GM19455 (cell line): ENCODE data around the gene RNASEH1.
"Not testable (repeated sequence)": the region's sequence is repeated elsewhere in the genome, so short reads cannot be mapped to it uniquely, and the experiment has no call there.

Experiments used
- ATAC-seq: cut with Tn5 transposase; IDR thresholded peaks from one replicate; pipeline ENCODE4 v1.9.1; 2021; ENCODE audit not compliant: unreplicated experiment

RNASEH1 gene

DNA sequence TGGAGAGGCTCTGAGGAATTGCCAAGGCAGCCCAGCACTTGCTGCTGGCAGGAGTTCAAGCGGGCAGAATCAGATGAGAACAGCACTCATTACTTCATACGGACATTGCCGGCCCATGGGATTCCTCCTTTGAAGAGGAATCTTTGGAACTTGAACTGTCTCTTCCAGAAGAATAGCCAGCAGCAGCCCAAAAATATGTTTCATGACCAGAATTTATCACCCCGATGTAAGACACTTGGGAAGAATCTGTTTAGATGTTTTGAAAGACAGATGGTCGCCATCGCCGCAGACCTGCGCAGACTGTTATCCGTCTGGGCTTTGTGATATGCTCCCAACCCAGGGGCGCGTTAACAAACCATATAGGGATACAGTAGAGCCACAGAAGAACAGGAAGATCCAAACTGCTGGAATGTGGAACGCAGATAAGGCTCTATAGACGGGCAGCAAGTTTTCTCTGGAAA is 35.1 kb downstream of the RNASEH1 start:
- no peak for ATAC-seq

- no peak for ATAC-seq
These were observed 37.5 kb downstream of the RNASEH1 start for GRCh38 chr2:3520591-3520990.

- ATAC-seq, result peak; percentile 69
These were observed 38.6 kb downstream of the RNASEH1 start, which contains the start of gene ADI1 for GRCh38 chr2:3519255-3520205. ADI1 (minus strand) TSS chr2:3519531; CDS start chr2:3519487, 44 bp downstream.

GRCh38 chr2:3518496-3519254 is 39.5 kb downstream of the RNASEH1 start:
- ATAC-seq, result peak; percentile 74

DNA sequence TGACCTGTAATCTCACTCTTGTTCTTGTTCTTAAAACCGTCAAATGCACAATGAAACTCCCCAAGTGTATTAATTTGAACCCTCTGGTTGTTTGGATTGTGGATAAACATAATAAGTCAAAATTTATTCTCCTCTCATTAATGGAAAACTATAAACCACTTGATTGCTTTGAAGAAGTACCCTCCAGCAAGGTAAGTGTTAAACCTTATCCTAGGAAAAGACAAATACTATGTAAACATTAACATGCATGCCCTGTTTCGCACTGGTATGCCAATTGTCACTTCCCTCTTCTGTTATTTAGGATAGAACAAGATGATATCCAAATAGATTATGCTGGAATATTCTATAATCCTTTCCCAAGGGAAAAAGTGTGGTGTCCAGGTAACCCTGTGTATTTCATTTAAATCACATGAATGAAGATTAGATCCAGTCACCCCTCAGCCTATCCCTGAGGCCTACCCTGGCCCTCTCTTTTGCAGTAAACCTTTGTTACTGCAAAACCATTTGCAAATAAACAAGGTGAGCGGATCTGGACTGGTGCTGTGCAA is 40.1 kb downstream of the RNASEH1 start:
- no peak for ATAC-seq

DNA sequence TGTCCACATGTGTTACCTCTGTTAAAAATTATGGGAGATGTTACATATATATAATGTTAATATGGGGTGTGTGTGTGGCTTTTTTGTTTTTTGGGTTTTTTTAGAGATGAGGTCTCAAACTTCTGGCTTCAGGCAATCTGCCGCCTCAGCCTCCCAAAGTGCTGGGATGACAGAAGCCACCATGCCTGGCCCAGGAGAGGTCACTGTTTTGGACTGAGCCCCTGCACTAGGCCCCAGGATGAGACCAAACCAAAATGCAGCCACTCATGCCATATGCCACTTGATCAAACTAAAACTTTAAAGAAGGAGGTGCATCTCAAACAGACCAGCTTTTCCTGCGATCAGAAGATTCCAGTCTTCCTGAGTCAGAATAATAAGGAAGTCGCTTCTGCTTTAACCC is 41.3 kb downstream of the RNASEH1 start:
- no peak for ATAC-seq

DNA sequence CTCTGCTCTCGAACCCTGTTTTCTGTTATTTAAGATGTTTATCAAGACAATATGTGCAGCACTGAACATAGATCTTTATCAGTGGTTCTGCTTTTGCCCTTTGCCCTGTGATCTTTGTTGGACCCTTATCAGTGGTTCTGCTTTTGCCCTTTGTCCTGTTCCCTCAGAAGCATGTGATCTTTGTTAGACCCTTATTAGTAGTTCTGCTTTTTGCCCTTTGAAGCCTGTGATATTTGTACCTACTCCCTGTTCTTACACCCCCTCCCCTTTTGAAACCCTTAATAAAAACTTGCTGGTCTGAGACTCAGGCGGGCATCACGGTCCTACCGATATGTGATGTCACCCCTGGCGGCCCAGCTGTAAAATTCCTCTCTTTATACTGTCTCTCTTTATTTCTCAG is 42.7 kb downstream of the RNASEH1 start:
- not testable (repeated sequence) for ATAC-seq

GRCh38 chr2:3513026-3513810 is 44.9 kb downstream of the RNASEH1 start:
- no peak for ATAC-seq

DNA sequence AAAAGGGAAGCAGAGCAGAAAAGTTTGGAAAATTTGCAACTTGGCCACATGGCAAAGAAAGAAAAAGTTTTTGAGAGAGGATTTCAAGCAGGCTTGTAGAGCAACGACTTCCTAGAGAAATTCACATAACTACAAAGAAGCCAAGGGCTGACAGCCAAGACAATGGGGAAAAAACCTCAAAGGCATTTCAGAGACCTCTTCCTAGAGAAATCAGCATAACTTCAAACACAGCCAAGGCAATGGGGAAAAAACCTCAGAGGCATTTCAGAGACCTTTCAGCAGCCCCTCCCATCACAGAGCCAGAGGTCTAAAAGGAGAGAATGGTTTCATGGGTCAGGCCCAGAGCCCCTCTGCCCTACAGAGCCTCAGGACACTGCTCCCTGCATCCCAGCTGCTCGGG is 46.0 kb downstream of the RNASEH1 start:
- no peak for ATAC-seq

GRCh38 chr2:3505771-3506170 is 52.4 kb downstream of the RNASEH1 start:
- no peak for ATAC-seq

GRCh38 chr2:3504741-3505140 is 53.4 kb downstream of the RNASEH1 start:
- no peak for ATAC-seq

- ATAC-seq, result no peak
These were observed 54.6 kb downstream of the RNASEH1 start for GRCh38 chr2:3503483-3503882.

DNA sequence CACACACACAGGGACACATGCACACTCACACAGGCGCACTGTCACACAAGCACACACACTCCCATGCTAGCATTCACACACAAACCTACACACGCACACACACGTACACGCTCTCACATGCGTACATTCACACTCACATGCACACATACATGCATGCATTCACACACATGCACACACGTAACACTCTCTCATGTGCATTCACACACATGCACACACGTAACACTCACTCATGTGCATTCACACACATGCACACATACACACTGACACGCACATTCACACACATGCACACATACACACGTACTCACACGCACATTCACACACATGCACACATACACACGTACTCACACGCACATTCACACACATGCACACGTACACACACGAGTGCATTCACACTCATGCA is 55.1 kb downstream of the RNASEH1 start:
- no peak for ATAC-seq

- ATAC-seq, result no peak
These were observed 57.7 kb downstream of the RNASEH1 start for GRCh38 chr2:3500326-3500899.

GRCh38 chr2:3498783-3499394 is 59.2 kb downstream of the RNASEH1 start:
- no peak for ATAC-seq

DNA sequence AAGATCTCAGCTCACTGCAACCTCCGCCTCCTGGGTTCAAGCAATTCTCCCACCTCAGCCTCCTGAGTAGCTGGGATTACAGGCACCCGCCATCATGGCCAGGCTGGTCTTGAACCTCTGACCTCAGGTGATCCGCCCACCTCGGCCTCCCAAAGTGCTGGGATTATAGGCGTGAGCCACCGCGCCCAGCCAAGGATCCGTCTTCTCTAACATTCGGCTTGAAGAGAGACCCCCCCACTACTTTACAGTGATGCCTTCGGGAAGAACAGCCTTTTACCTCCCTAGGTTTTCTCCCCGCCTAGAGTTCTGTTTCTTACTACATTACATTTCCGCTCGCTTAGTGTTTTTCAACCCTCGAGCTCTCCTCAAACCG is 61.4 kb downstream of the RNASEH1 start:
- ATAC-seq, result not testable (repeated sequence)
